Measurements from ENCODE around the gene FAHD1.

GRCh38 chr16:1779741-1780676, 47.0 kb upstream of the FAHD1 start:
- TF ChIP-seq CTCF (IDR thresholded peaks at IDR 0.05; ENCODE audit: poor library complexity, severe bottlenecking) (no peak), EP300 (conservative IDR thresholded peaks at IDR 0.05; ENCODE audit: poor library complexity, severe bottlenecking) (no peak), REST (IDR thresholded peaks at IDR 0.05; ENCODE audit: borderline replicate concordance) (no peak), SMC3 (conservative IDR thresholded peaks at IDR 0.05; ENCODE audit: poor library complexity) (no peak), EZH2 (IDR thresholded peaks at IDR 0.05; ENCODE audit: borderline replicate concordance, insufficient read depth, low read length, poor library complexity, severe bottlenecking) (no peak), POLR2AphosphoS5 (IDR thresholded peaks at IDR 0.05) (no peak), RAD21 (conservative IDR thresholded peaks at IDR 0.05) (no peak)

Measured in neural cell (in vitro differentiated cells).